SK-N-MC (cell line): Measurements from ENCODE around the gene EHD4.

Source experiments
- EZH2 ChIP-seq: fragments of 200-600 bp; sonication (generic); IDR thresholded peaks from one replicate; pipeline ENCODE4 v1.6.1; 2017; ENCODE audit warnings: antibody characterized with exemption
- POLR2AphosphoS5 ChIP-seq: IDR thresholded peaks from 2 replicates; pipeline ENCODE4 v1.6.1; 2012; ENCODE audit warnings: mild to moderate bottlenecking, low read depth, low read length, borderline replicate concordance

DNA sequence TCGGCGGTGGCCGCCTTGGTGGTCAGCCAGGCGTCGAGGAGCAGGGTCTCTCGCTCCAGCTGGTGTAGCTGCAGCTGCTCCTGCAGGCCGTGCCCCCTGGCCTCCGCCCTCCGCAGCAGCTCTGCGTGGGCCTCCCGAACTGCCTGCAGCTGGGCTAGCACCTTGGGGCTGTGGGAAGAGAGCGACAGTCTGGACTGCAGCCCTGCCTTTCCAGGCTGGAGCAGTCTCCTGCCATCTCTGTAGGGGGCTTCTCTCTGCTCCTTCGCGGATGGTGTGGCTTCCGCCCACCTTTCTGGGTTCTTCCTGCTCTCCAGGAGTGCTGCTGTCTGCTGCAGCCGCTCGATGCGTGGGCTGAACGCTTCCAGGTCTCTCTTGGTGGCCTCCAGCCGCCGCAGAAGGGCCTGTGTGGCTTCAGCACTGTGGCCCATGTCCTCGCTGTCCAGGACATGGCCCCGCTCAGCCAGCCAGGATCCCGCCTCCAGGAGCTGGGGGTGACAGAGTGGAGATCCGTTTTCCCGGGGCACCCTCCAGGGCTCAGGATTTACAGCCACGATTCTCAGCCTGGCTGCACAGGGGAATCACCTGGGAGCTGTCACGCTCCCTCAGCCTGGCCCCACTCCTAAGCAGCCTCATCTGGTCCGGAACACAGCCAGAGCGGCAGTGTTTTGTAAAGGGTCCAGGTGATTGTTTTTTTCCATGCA lies 116.9 kb downstream of the EHD4 start:
- TF ChIP-seq POLR2AphosphoS5, result no peak
- no peak for TF ChIP-seq EZH2
